GM23248 (cell line): ENCODE results near the gene CYP3A7. TPM values are rescaled to one million over a fixed set of nuclear protein-coding genes. Genes with fewer than 3 reads are reported as not detected.
A peak's percentile ranks its signal among the peaks of the same experiment; 100 is the strongest.

Source experiments
- DNase-seq: peaks from one replicate; pipeline ENCODE4 v3.0.0-alpha.2; 2015
- H2AFZ ChIP-seq: fragments of 200-600 bp; sonication (generic); 2 replicates; pipeline ENCODE4 v1.6.1; 2016; ENCODE audit warnings: antibody characterized with exemption
- H3F3A ChIP-seq: fragments of 200-600 bp; sonication (generic); 2 replicates; pipeline ENCODE4 v1.6.1; 2016; ENCODE audit warnings: mild to moderate bottlenecking, antibody characterized with exemption, mixed run types; ENCODE audit not compliant: insufficient read depth
- H3K27ac ChIP-seq: fragments of 200-600 bp; sonication (generic); 2 replicates; pipeline ENCODE4 v1.5.1; 2016; ENCODE audit warnings: mild to moderate bottlenecking
- H3K27me3 ChIP-seq: fragments of 200-600 bp; sonication (generic); replicated peaks from 2 replicates; pipeline ENCODE4 v1.6.1; 2016; ENCODE audit warnings: mild to moderate bottlenecking; ENCODE audit not compliant: insufficient read depth
- H3K36me3 ChIP-seq: fragments of 200-600 bp; sonication (generic); 2 replicates; pipeline ENCODE4 v1.6.1; 2016; ENCODE audit warnings: low read depth, mild to moderate bottlenecking
- H3K4me1 ChIP-seq: fragments of 200-600 bp; sonication (generic); 2 replicates; pipeline ENCODE4 v1.6.1; 2016; ENCODE audit warnings: mild to moderate bottlenecking; ENCODE audit not compliant: insufficient read depth
- H3K4me2 ChIP-seq: fragments of 200-600 bp; sonication (generic); one replicate; pipeline ENCODE4 v1.6.1; 2016; ENCODE audit warnings: mild to moderate bottlenecking; ENCODE audit not compliant: unreplicated experiment
- H3K4me3 ChIP-seq: fragments of 200-600 bp; sonication (generic); 2 replicates; pipeline ENCODE4 v1.5.1; 2016; ENCODE audit warnings: mild to moderate bottlenecking
- H3K79me2 ChIP-seq: fragments of 200-600 bp; sonication (generic); 2 replicates; pipeline ENCODE4 v1.6.1; 2016; ENCODE audit warnings: mild to moderate bottlenecking; ENCODE audit not compliant: insufficient read depth
- H3K9ac ChIP-seq: fragments of 200-600 bp; sonication (generic); 2 replicates; pipeline ENCODE4 v1.6.1; 2016; ENCODE audit warnings: mild to moderate bottlenecking
- H3K9me2 ChIP-seq: fragments of 200-600 bp; sonication (generic); 2 replicates; pipeline ENCODE4 v1.6.1; 2016; ENCODE audit warnings: mixed run types, mild to moderate bottlenecking, moderate library complexity; ENCODE audit not compliant: insufficient read depth
- H3K9me3 ChIP-seq: fragments of 200-600 bp; sonication (generic); one replicate; pipeline ENCODE4 v1.6.1; 2017; ENCODE audit warnings: low read depth
- H4K20me1 ChIP-seq: fragments of 200-600 bp; sonication (generic); 2 replicates; pipeline ENCODE4 v1.6.0; 2016; ENCODE audit not compliant: insufficient read depth
- EZH2 ChIP-seq: fragments of 200-600 bp; sonication (generic); IDR thresholded peaks from 2 replicates; pipeline ENCODE4 v1.6.1; 2018; ENCODE audit warnings: antibody characterized with exemption, mild to moderate bottlenecking; ENCODE audit not compliant: insufficient read depth, poor library complexity, severe bottlenecking
- EZH2phosphoT487 ChIP-seq: fragments of 200-600 bp; sonication (generic); IDR thresholded peaks from 2 replicates; pipeline ENCODE4 v1.6.1; 2018; ENCODE audit warnings: antibody characterized with exemption, moderate library complexity, mild to moderate bottlenecking, low read depth; ENCODE audit not compliant: insufficient read depth
- WGBS, 2 experiments: methylation state at CpG; one replicate each; pipeline ENCODE4 v1.1.6; 2015 to 2017; ENCODE audit warnings: low lambda C conversion rate in 2 of 2, low coverage in 1 of 2; ENCODE audit errors: missing lambda C conversion rate in 2 of 2; 5-methylcytosine and 5-hydroxymethylcytosine counted together
- in situ Hi-C: fragments of 300-500 bp; cut with MboI; formaldehyde crosslinking; loops from 2 replicates; pipeline ENCODE4 v1.15.0; 2020
- polyA plus RNA-seq: library from polyadenylated mRNA; unstranded; fragments of >200 nt; fragmentation: Nextera tagmentation; extraction: Ambion mirVana; gene quantifications from 2 replicates; pipeline ENCODE4 v1.2.1, GENCODE V29; 2016
- total RNA-seq: library from RNA; depleted of rRNA; stranded (reverse); fragments of >200 nt; shearing (Covaris generic); gene quantifications from 2 replicates; pipeline ENCODE4 v1.2.3, GENCODE V29; 2014

CYP3A7 gene
- total and polyA plus RNA-seq, 2 experiments from 2014 or later, result not detected

- Histone ChIP-seq H2AFZ (no peak overlapping the region), H3F3A (no peaks in the 10 kb centered on the region), H3K79me2 (no peaks in the 10 kb centered on the region), H3K27me3 (peaks cover 6% of the 10 kb centered on the region), H3K4me3 (no peak overlapping the region), H3K4me1 (no peaks in the 10 kb centered on the region), H3K9me2 (no peaks in the 10 kb centered on the region), H3K27ac (no peak overlapping the region), H3K9ac (no peak overlapping the region), H3K9me3 (no peaks in the 10 kb centered on the region), H3K36me3 (no peaks in the 10 kb centered on the region), H4K20me1 (no peaks in the 10 kb centered on the region), H3K4me2 (no peak overlapping the region)
- in situ Hi-C loops, result no loop called here
- DNase-seq, result peak; percentile 26
- TF ChIP-seq EZH2phosphoT487, result no peak
- TF ChIP-seq EZH2, result no peak
- WGBS, 2 experiments, result 86 to 88% methylated on average over 2 of the region's 2 CpGs
Measured at GRCh38 chr7:99733448-99733847, 1.5 kb downstream of the CYP3A7 start.

GRCh38 chr7:99733003-99733402 lies 2.0 kb downstream of the CYP3A7 start:
- Histone ChIP-seq H3K4me2 (no peak overlapping the region), H3K9me2 (no peaks in the 10 kb centered on the region), H3K9me3 (no peaks in the 10 kb centered on the region), H3K9ac (no peak overlapping the region), H4K20me1 (no peaks in the 10 kb centered on the region), H3K4me3 (no peak overlapping the region), H3K79me2 (no peaks in the 10 kb centered on the region), H3F3A (no peaks in the 10 kb centered on the region), H3K4me1 (no peaks in the 10 kb centered on the region), H2AFZ (no peak overlapping the region), H3K27ac (no peak overlapping the region), H3K36me3 (no peaks in the 10 kb centered on the region), H3K27me3 (peaks cover 6% of the 10 kb centered on the region)
- no peak for TF ChIP-seq EZH2phosphoT487
- TF ChIP-seq EZH2, result no peak
- no peak for DNase-seq
- 46% methylated on average over 3 of the region's 3 CpGs for WGBS, 2 experiments
- in situ Hi-C loops, result no loop called here

GRCh38 chr7:99731638-99732374 lies 3.2 kb downstream of the CYP3A7 start:
- H3K9ac ChIP-seq, result no peak overlapping the region
- H3K9me3 ChIP-seq, result no peaks in the 10 kb centered on the region
- TF ChIP-seq EZH2 (no peak), EZH2phosphoT487 (no peak)
- H2AFZ ChIP-seq, result no peak overlapping the region
- no peaks in the 10 kb centered on the region for H3F3A ChIP-seq
- H3K27ac ChIP-seq, result no peak overlapping the region
- no peak overlapping the region for H3K4me2 ChIP-seq
- no peaks in the 10 kb centered on the region for H3K79me2 ChIP-seq
- H3K36me3 ChIP-seq, result no peaks in the 10 kb centered on the region
- H3K27me3 ChIP-seq, result peaks cover 6% of the 10 kb centered on the region
- 86 to 95% methylated on average over 4 of the region's 4 CpGs for WGBS, 2 experiments
- in situ Hi-C loops, result no loop called here
- no peaks in the 10 kb centered on the region for H4K20me1 ChIP-seq
- H3K4me1 ChIP-seq, result no peaks in the 10 kb centered on the region
- no peak for DNase-seq
- H3K9me2 ChIP-seq, result no peaks in the 10 kb centered on the region
- no peak overlapping the region for H3K4me3 ChIP-seq

GRCh38 chr7:99730992-99731391 lies 4.0 kb downstream of the CYP3A7 start:
- TF ChIP-seq EZH2phosphoT487 (no peak), EZH2 (no peak)
- H3K36me3 ChIP-seq, result no peaks in the 10 kb centered on the region
- no peaks in the 10 kb centered on the region for H3K9me2 ChIP-seq
- H3K4me1 ChIP-seq, result no peaks in the 10 kb centered on the region
- no peaks in the 10 kb centered on the region for H3F3A ChIP-seq
- WGBS, 2 experiments, result 67 to 71% methylated on average over 3 of the region's 3 CpGs
- no peak overlapping the region for H3K9ac ChIP-seq
- no peaks in the 10 kb centered on the region for H4K20me1 ChIP-seq
- H3K9me3 ChIP-seq, result no peaks in the 10 kb centered on the region
- no peak overlapping the region for H2AFZ ChIP-seq
- in situ Hi-C loops, result no loop called here
- no peak overlapping the region for H3K4me3 ChIP-seq
- no peak overlapping the region for H3K27ac ChIP-seq
- no peak overlapping the region for H3K4me2 ChIP-seq
- peaks cover 6% of the 10 kb centered on the region for H3K27me3 ChIP-seq
- DNase-seq, result no peak
- H3K79me2 ChIP-seq, result no peaks in the 10 kb centered on the region
